ENCODE results near the gene ZNF561. TPM values are rescaled to one million over a fixed set of nuclear protein-coding genes. Genes with fewer than 3 reads are reported as not detected.
"Not testable (repeated sequence)": the region's sequence is repeated elsewhere in the genome, so short reads cannot be mapped to it uniquely, and the experiment has no call there.

Gene ZNF561
- polyA plus RNA-seq, 3 donors = 11.0 to 14.3 (median 12.5) TPM

DNA sequence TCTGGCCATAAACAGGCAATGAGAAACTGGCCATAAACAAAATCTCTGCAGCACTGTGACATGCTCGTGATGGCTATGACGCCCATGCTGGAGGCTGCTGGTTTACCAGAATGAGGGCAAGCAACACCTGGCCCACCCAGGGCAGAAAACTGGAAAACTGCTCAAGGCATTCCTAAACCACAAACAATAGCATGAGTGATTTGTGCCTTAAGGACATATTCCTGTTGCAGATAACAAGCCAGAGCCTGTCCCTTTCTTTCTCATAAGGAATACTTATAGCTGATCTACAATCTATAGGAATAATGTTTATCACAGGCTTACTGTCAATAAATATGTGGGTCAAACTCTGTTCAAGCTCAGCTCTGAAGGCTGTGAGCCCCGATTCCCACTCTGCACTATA, 30.4 kb upstream of the ZNF561 start:
- H3K4me2 ChIP-seq (replicated peaks; ENCODE audit: extremely low read depth, low read length, poor library complexity, severe bottlenecking); H3K27ac ChIP-seq (ENCODE audit: low read depth in 1 of 2, low read length in 2 of 2); H2AFZ ChIP-seq (ENCODE audit: insufficient read depth, low read depth, low read length, poor library complexity, severe bottlenecking); H3K27me3 Mint-ChIP-seq (ENCODE audit: low read depth in 3 of 3); H3K27me3 ChIP-seq (ENCODE audit: control insufficient read depth in 2 of 2, insufficient read depth in 2 of 2, low read length in 2 of 2); DNase-seq; H3K9ac ChIP-seq (ENCODE audit: insufficient read depth, low read length, poor library complexity, severe bottlenecking); H3K4me1 ChIP-seq (ENCODE audit: control insufficient read depth in 1 of 2, insufficient read depth in 2 of 2, low read length in 2 of 2); H3K27ac Mint-ChIP-seq; H3K4me3 Mint-ChIP-seq; H3K4me3 ChIP-seq (replicated peaks in 1 of 3; ENCODE audit: low read depth in 2 of 3, low read length in 3 of 3); intact Hi-C loops (cut with micrococcal nuclease); H3K4me1 Mint-ChIP-seq: not testable (repeated sequence)
- Histone ChIP-seq H4K20me1 (ENCODE audit: insufficient read depth, low read length) (peaks cover 13% of the 10 kb centered on the region), H3K36me3 (replicated peaks in 1 of 2; ENCODE audit: control insufficient read depth in 1 of 2, insufficient read depth in 2 of 2, low read length in 2 of 2) (peaks cover 59 to 91% of the 10 kb centered on the region in 2 donors), H3K79me2 (ENCODE audit: insufficient read depth, low read length) (peaks cover 39% of the 10 kb centered on the region), H3K9me3 (replicated peaks in 1 of 2; ENCODE audit: control insufficient read depth in 1 of 2, insufficient read depth in 1 of 2, low read length in 2 of 2) (peaks cover 38 to 49% of the 10 kb centered on the region in 2 donors)
- WGBS (ENCODE audit: insufficient coverage) = 100% methylated on average over 3 of the region's 3 CpGs
- peaks cover 73 to 87% of the 10 kb centered on the region in 2 donors for H3K36me3 Mint-ChIP-seq
- peaks cover 19 to 42% (median 36%) of the 10 kb centered on the region in 7 donors for H3K9me3 Mint-ChIP-seq

DNA sequence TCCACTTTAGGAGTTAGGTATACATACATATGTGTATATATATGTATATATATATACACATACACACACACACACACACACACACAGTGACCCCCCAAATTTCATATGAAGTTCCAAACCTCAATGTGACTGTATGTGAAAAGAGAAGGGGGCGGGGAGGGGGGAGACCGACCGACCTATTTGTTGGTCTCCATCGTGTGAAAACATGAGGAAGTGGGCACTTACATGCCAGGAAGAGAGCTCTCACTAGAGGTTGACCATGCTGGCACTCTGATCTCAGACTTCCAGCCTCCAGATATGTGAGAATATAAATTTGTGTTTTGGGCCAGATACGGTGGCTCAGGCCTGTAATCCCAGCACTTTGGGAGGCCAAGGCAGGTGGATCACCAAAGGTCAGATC, 29.3 kb upstream of the ZNF561 start:
- Histone ChIP-seq H2AFZ (ENCODE audit: insufficient read depth, low read depth, low read length, poor library complexity, severe bottlenecking) (no peak overlapping the region), H3K79me2 (ENCODE audit: insufficient read depth, low read length) (peaks cover 39% of the 10 kb centered on the region)
- H3K4me3 Mint-ChIP-seq = no peak overlapping the region

More for the DNA sequence above, 29.3 kb upstream of the ZNF561 start:
- TF ChIP-seq, protein P1, sequence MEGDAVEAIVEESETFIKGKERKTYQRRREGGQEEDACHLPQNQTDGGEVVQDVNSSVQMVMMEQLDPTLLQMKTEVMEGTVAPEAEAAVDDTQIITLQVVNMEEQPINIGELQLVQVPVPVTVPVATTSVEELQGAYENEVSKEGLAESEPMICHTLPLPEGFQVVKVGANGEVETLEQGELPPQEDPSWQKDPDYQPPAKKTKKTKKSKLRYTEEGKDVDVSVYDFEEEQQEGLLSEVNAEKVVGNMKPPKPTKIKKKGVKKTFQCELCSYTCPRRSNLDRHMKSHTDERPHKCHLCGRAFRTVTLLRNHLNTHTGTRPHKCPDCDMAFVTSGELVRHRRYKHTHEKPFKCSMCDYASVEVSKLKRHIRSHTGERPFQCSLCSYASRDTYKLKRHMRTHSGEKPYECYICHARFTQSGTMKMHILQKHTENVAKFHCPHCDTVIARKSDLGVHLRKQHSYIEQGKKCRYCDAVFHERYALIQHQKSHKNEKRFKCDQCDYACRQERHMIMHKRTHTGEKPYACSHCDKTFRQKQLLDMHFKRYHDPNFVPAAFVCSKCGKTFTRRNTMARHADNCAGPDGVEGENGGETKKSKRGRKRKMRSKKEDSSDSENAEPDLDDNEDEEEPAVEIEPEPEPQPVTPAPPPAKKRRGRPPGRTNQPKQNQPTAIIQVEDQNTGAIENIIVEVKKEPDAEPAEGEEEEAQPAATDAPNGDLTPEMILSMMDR (IDR thresholded peaks at IDR 0.05) = no peak
- Mint-ChIP-seq H3K9me3 (peaks cover 19 to 33% (median 29%) of the 10 kb centered on the region in 7 donors), H3K27ac (no peak overlapping the region), H3K36me3 (peaks cover 64 to 84% of the 10 kb centered on the region in 2 donors), H3K4me1 (no peaks in the 10 kb centered on the region), H3K27me3 (ENCODE audit: low read depth in 3 of 3) (no peaks in the 10 kb centered on the region)
- H3K4me1 ChIP-seq (ENCODE audit: control insufficient read depth in 1 of 2, insufficient read depth in 2 of 2, low read length in 2 of 2) = no peaks in the 10 kb centered on the region
- peaks cover 13% of the 10 kb centered on the region for H4K20me1 ChIP-seq (ENCODE audit: insufficient read depth, low read length)
- 75% methylated on average over 4 of the region's 5 CpGs for WGBS (ENCODE audit: insufficient coverage)
- no peak overlapping the region for H3K4me2 ChIP-seq (replicated peaks; ENCODE audit: extremely low read depth, low read length, poor library complexity, severe bottlenecking)
- DNase-seq = no peak
- H3K27me3 ChIP-seq (ENCODE audit: control insufficient read depth in 2 of 2, insufficient read depth in 2 of 2, low read length in 2 of 2) = no peaks in the 10 kb centered on the region
- intact Hi-C loops (cut with micrococcal nuclease) = no loop called here
- peaks cover 28 to 41% of the 10 kb centered on the region in 2 donors for H3K9me3 ChIP-seq (replicated peaks in 1 of 2; ENCODE audit: control insufficient read depth in 1 of 2, insufficient read depth in 1 of 2, low read length in 2 of 2)
- H3K4me3 ChIP-seq (replicated peaks in 1 of 3; ENCODE audit: low read depth in 2 of 3, low read length in 3 of 3) = no peak overlapping the region
- no peak overlapping the region for H3K9ac ChIP-seq (ENCODE audit: insufficient read depth, low read length, poor library complexity, severe bottlenecking)
- peaks cover 48 to 84% of the 10 kb centered on the region in 2 donors for H3K36me3 ChIP-seq (replicated peaks in 1 of 2; ENCODE audit: control insufficient read depth in 1 of 2, insufficient read depth in 2 of 2, low read length in 2 of 2)
- H3K27ac ChIP-seq (ENCODE audit: low read depth in 1 of 2, low read length in 2 of 2) = no peak overlapping the region

Measured in CD14-positive monocyte (primary cell).